ENCODE results near the gene ZSCAN29.
A peak's percentile ranks its signal among the peaks of the same experiment; 100 is the strongest.

The ZSCAN29 gene

DNA sequence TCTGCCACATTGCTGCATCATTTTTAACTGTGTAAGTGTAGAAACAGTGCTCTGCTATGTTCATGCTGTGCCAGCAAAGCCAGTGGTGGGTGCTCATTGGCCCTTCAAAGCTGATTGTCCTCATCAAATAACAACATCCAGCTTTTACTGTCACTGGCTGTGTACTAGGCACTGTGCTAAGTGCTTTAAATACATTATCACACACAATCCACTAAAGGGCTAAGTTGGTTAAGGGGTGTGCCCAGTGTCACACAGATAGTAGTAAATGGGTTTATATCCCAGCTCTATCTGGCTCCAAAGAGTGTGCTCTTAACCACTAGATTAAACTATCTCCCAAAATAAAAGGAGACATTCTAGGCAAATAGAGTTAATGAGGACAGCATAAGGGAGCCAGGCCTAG, 7.8 kb upstream of the ZSCAN29 start:
- H3K27ac ChIP-seq, result no peak overlapping the region
- TF ChIP-seq, protein P1, sequence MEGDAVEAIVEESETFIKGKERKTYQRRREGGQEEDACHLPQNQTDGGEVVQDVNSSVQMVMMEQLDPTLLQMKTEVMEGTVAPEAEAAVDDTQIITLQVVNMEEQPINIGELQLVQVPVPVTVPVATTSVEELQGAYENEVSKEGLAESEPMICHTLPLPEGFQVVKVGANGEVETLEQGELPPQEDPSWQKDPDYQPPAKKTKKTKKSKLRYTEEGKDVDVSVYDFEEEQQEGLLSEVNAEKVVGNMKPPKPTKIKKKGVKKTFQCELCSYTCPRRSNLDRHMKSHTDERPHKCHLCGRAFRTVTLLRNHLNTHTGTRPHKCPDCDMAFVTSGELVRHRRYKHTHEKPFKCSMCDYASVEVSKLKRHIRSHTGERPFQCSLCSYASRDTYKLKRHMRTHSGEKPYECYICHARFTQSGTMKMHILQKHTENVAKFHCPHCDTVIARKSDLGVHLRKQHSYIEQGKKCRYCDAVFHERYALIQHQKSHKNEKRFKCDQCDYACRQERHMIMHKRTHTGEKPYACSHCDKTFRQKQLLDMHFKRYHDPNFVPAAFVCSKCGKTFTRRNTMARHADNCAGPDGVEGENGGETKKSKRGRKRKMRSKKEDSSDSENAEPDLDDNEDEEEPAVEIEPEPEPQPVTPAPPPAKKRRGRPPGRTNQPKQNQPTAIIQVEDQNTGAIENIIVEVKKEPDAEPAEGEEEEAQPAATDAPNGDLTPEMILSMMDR (conservative IDR thresholded peaks at IDR 0.05), result no peak
- TF ChIP-seq ZFX (IDR thresholded peaks at IDR 0.05), result no peak

DNA sequence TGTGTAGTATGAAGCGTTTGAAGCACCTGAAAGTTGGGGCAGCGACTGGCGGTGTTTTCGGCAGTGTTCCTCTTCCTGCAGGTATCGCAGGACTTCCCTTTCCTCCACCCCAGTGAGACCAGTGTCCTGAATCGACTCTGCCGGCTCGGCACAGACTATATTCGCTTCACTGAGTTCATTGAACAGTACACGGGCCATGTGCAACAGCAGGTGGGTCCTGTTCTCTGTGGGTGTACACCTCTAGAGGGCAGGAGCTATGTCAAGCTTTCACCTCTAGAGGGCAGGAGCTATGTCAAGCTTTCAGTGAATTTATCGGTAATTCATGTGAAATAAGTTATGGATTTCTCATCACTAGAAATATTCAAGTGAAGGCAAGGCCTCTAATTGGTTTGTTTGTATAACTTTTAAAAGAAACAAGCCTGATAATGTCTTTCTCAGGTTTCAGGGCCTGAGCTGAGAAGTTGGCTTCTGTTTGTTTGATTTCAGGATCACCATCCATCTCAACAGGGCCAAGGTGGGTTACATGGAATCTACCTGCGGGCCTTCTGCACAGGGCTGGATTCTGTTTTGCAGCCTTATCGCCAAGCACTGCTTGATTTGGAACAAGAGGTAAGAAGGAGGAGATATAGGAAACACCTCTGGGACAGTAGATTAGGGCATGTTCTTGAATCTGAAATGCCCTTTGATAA, 5.3 kb upstream of the ZSCAN29 start:
- no peak overlapping the region for H3K27ac ChIP-seq
- TF ChIP-seq ZFX (IDR thresholded peaks at IDR 0.05), result no peak
- TF ChIP-seq, protein P1 (conservative IDR thresholded peaks at IDR 0.05), result peak; percentile 91

DNA sequence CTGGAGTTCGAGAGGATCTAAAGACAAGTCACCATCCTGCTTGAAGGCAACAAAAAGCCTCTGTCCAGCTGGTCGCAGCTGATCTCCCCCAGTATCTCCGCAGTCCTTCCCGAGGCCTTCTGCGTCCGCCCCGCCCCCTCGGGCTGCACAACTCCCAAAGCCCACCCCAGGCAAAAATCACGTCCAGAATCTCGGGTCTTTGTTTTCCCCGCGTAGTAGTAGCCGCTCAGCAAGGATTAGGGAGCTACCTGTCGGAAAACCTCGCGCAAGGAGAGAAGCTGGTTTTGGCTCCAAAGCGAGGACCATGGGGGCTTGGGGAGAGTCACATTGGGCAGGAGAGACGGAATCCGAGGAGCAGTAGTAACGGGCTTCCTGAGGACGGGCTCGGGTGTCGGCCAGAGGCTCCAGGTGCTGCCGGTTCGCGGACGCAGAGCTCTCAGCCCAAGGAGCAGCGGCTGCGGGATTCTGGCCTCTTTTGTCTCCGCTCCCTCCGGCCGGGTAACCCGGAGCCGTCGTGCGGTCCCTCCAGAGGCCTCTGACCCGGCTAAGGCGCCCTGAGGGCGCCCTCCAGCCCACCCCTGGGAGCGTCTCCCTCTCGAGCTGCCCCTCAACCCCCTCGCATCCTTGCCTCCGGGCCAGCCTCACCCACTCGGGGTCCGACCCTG, 401 bp downstream of the ZSCAN29 start:
- peak overlapping the region; percentile 87 for H3K27ac ChIP-seq
- peak; percentile 63 for TF ChIP-seq ZFX (IDR thresholded peaks at IDR 0.05)
- TF ChIP-seq, protein P1 (conservative IDR thresholded peaks at IDR 0.05), result no peak

DNA sequence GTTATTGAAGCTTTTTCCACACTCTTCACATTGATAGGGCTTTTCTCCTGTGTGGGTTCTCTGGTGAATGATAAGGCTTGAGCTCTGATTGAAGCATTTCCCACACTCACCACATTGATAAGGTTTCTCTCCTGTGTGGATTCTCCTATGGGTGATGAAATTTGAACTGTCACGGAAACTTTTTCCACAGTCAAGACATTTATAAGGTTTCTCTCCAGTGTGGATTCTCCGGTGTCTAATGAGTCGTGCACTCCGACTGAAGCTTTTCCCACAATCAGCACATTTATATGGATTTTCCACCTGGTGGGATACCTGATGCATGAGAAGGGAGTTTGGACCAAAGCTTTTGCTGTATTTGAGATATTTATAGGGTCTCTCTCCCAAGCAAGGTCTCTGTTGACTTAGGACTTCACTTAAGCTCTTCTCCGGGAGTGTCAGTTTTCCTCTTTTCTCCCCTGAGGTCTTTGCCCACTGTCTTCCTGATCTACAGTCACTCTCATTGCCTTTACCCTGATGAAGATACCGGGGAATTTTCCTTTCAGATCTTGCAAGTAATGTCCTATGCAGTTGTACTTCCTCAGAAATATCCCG, 9.4 kb downstream of the ZSCAN29 start:
- no peak overlapping the region for H3K27ac ChIP-seq
- TF ChIP-seq, protein P1 (conservative IDR thresholded peaks at IDR 0.05), result no peak
- TF ChIP-seq ZFX (IDR thresholded peaks at IDR 0.05), result no peak

DNA sequence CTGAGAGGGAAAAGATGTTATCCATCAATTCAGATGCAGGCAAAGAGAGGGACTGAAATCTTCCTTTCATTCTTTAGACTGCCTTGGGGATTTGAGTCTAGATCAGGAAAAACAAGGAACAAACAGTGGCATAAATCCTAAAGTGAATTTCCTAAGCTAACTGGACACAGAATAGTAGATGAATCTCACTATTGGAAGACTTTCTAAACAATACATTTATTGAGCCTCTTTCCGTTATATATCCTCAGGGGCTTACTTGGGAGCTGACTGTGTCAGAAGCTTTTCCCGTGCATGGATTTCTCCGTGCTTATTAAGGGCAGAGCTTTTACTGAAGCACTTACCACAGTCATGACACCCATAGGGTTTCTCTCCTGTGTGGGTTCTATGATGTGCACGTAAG, 10.0 kb downstream of the ZSCAN29 start:
- no peak overlapping the region for H3K27ac ChIP-seq
- no peak for TF ChIP-seq ZFX (IDR thresholded peaks at IDR 0.05)
- TF ChIP-seq, protein P1 (conservative IDR thresholded peaks at IDR 0.05), result no peak

DNA sequence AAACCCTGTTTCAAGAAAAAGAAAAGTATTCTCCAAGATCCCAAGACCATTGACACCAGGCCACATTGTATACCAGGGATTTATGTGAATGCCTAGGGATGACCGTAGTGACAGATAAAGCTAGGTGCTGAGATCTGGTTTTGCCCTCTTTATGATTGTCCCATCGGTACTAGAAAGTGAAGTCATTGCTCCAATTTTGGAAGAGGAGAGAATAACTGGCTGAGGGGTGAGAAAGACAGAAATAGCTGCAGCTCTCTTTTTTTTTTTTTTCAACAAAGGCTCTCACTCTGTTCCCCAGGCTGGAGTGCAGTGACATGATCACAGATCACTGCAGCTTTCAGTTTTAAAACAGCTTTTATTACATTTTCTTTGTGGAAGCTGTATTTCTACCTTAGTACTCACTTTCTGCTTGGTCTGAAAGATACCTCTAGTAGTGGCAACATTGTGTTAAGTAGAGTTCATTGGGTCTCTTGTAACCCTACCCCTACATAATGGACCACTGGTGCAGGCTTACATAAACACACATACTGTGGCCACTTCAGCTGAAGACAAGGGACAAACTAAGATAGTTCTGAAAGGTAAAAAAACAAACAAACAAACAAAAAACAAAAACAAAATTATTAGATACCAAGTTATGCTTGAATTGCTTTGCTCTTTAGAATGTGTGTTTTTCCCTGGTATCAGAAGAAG, 18.0 kb downstream of the ZSCAN29 start:
- no peak overlapping the region for H3K27ac ChIP-seq
- no peak for TF ChIP-seq ZFX (IDR thresholded peaks at IDR 0.05)
- TF ChIP-seq, protein P1 (conservative IDR thresholded peaks at IDR 0.05), result no peak

DNA sequence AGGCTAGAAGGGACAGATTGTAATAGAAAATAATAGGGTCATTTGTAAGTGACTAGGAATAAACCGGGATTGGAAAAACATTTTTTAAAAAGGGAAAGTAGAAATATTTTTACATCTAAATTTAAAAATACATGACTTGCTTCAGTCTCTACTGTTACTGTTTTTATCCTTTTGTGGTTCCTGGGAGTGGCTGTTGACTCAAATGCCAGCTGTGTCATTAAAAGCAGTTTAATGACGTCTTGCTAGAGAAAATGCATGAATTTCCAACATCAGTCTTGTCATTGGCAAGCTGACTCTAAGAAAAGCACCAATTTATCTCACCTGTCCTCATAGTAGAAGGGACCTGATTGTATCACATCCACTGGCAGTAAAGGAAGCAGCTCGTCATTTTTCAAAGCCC, 23.7 kb downstream of the ZSCAN29 start:
- TF ChIP-seq, protein P1 (conservative IDR thresholded peaks at IDR 0.05), result no peak
- no peak for TF ChIP-seq ZFX (IDR thresholded peaks at IDR 0.05)
- no peak overlapping the region for H3K27ac ChIP-seq
